ENCODE data around the gene MTA1. TPM values are rescaled to one million over a fixed set of nuclear protein-coding genes. Genes with fewer than 3 reads are reported as not detected.

MTA1 gene
- total and polyA plus RNA-seq, 12 donors, result 11.8 to 270 (median 59.5) TPM

- TF ChIP-seq POLR2A (IDR thresholded peaks at IDR 0.05), result no peak
- no peak for TF ChIP-seq CTCF (IDR thresholded peaks at IDR 0.05)
- H3K27ac ChIP-seq, result no peak overlapping the region
- H3K4me3 ChIP-seq, result no peak overlapping the region
- DNase-seq, result no peak
- intact Hi-C loops (cut with DNase I), result no loop called here
- H3K36me3 ChIP-seq (replicated peaks in 1 of 2), result peaks cover 0 to 41% of the 10 kb centered on the region in 2 donors
- 95 to 97% (median 95%) methylated on average over 25 to 32 of the region's 32 CpGs for WGBS, 4 donors
- H3K27me3 ChIP-seq, result no peaks in the 10 kb centered on the region
- H3K4me1 ChIP-seq (replicated peaks in 1 of 2), result no peaks in the 10 kb centered on the region
- H3K9me3 ChIP-seq (replicated peaks in 1 of 3), result no peaks in the 10 kb centered on the region
Observed at GRCh38 chr14:105383083-105383730, 36.4 kb upstream of the MTA1 start.

DNA sequence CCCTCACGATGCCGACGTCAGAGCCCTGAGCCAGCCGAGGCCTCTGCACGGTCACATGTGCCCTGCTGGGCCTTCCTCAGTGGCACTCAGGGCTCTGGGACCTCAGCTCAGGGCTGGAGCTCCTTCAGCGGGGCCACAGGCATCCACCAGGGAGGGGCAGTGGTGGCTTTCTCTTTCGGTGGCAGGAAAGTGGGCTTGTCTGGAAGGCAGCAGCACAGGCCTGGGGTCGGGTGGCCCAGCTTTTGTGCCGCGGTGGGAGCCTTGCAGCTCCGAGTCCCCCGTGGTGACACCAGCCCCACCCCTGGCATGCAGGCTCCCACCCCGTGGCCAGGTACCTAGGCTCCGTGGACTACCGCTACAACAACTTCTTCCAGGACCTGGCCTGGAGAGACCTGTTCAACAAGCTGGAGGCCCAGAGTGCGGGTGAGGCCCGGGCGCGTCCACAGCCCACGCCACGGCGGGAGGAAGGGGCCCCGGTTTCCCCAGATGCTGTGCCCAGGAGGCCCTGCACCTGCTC lies 35.5 kb upstream of the MTA1 start:
- H3K4me1 ChIP-seq (replicated peaks in 1 of 2), result no peaks in the 10 kb centered on the region
- 95 to 96% (median 95%) methylated on average over 11 to 23 of the region's 23 CpGs; no CpG with 5 or more reads in 1 of the 4 donors for WGBS, 4 donors
- no peak overlapping the region for H3K4me3 ChIP-seq
- no peaks in the 10 kb centered on the region for H3K9me3 ChIP-seq (replicated peaks in 1 of 3)
- intact Hi-C loops (cut with DNase I), result no loop called here
- H3K27me3 ChIP-seq, result no peaks in the 10 kb centered on the region
- no peak for TF ChIP-seq CTCF (IDR thresholded peaks at IDR 0.05)
- TF ChIP-seq POLR2A (IDR thresholded peaks at IDR 0.05), result no peak
- DNase-seq, result no peak
- H3K36me3 ChIP-seq (replicated peaks in 1 of 2), result peaks cover 0 to 41% of the 10 kb centered on the region in 2 donors
- no peak overlapping the region for H3K27ac ChIP-seq

- intact Hi-C loops (cut with DNase I), result no loop called here
- no peak for DNase-seq
- peaks cover 0 to 41% of the 10 kb centered on the region in 2 donors for H3K36me3 ChIP-seq (replicated peaks in 1 of 2)
- H3K9me3 ChIP-seq (replicated peaks in 1 of 3), result no peaks in the 10 kb centered on the region
- no peaks in the 10 kb centered on the region for H3K4me1 ChIP-seq (replicated peaks in 1 of 2)
- no peak for TF ChIP-seq POLR2A (IDR thresholded peaks at IDR 0.05)
- no peak for TF ChIP-seq CTCF (IDR thresholded peaks at IDR 0.05)
- H3K27ac ChIP-seq, result no peak overlapping the region
- WGBS, 4 donors, result 95 to 98% (median 97%) methylated on average over 6 to 29 of the region's 29 CpGs
- no peak overlapping the region for H3K4me3 ChIP-seq
- H3K27me3 ChIP-seq, result no peaks in the 10 kb centered on the region
Observed at GRCh38 chr14:105384605-105385321, 34.9 kb upstream of the MTA1 start.

DNA sequence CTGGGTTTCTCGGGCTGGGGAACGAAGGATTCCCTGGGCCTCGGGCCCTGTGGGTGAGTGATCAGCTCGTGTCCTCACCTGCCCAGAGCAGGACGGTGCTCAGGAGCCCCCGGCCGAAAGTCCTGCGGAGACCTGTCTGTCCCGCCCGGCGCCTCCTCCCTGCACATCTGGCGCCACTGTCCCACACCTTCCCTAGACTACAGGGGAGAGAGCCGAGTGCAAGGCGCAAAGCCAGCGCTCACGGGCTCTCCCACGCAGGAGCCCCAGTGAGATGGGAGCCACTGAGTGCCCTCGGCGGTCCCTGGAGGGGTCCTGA lies 34.3 kb upstream of the MTA1 start:
- intact Hi-C loops (cut with DNase I), result no loop called here

More for the DNA sequence above, 34.3 kb upstream of the MTA1 start:
- no peaks in the 10 kb centered on the region for H3K4me1 ChIP-seq (replicated peaks in 1 of 2)
- H3K27me3 ChIP-seq, result no peaks in the 10 kb centered on the region
- DNase-seq, result no peak
- TF ChIP-seq POLR2A (IDR thresholded peaks at IDR 0.05) (no peak), CTCF (IDR thresholded peaks at IDR 0.05) (no peak)
- H3K36me3 ChIP-seq (replicated peaks in 1 of 2), result peaks cover 0 to 41% of the 10 kb centered on the region in 2 donors
- H3K4me3 ChIP-seq, result no peak overlapping the region
- no peak overlapping the region for H3K27ac ChIP-seq
- no peaks in the 10 kb centered on the region for H3K9me3 ChIP-seq (replicated peaks in 1 of 3)
- 87 to 97% (median 96%) methylated on average over 8 to 19 of the region's 19 CpGs for WGBS, 4 donors

Data from adrenal gland (tissue), 12 donors.